HL-60 (cell line): Measurements from ENCODE around the gene MXRA7.
A peak's percentile ranks its signal among the peaks of the same experiment; 100 is the strongest.

ENCODE experiments used
- DNase-seq, 2 experiments: peaks; one replicate each; pipeline ENCODE4 v3.0.0-alpha.2; 2010 to 2020; ENCODE audit warnings: low read depth in 1 of 2, low spot score in 1 of 2
- H3K27ac ChIP-seq: fragments of 250-450 bp; sonication (Bioruptor Pico); replicated peaks from 2 replicates; pipeline ENCODE4 v1.5.1; 2020; ENCODE audit warnings: mild to moderate bottlenecking, moderate library complexity
- H3K27me3 ChIP-seq: fragments of 250-450 bp; sonication (Bioruptor Pico); 2 replicates; pipeline ENCODE4 v1.5.1; 2021; ENCODE audit warnings: mild to moderate bottlenecking, moderate library complexity; ENCODE audit not compliant: insufficient read depth, poor library complexity, severe bottlenecking
- H3K4me3 ChIP-seq: replicated peaks from 2 replicates; pipeline ENCODE4 v1.5.1; 2011; ENCODE audit warnings: mild to moderate bottlenecking, control low read depth, low read length; ENCODE audit not compliant: insufficient read depth
- GABPA ChIP-seq: IDR thresholded peaks from 2 replicates; pipeline ENCODE4 v1.6.1; 2012; ENCODE audit warnings: low read depth
- POLR2AphosphoS5 ChIP-seq: IDR thresholded peaks from 2 replicates; pipeline ENCODE4 v1.6.1; 2012; ENCODE audit warnings: low read depth
- SPI1 ChIP-seq: IDR thresholded peaks from 2 replicates; pipeline ENCODE4 v1.6.1; 2012; ENCODE audit warnings: low read depth, mild to moderate bottlenecking, borderline replicate concordance
- TF ChIP-seq, protein P1 (sequence below): IDR thresholded peaks from one replicate; pipeline ENCODE4 v1.5.1; 2011; ENCODE audit warnings: low read length, control low read depth, inconsistent platforms; ENCODE audit not compliant: insufficient read depth
- TF ChIP-seq, protein P2 (sequence below): IDR thresholded peaks from 2 replicates; pipeline ENCODE4 v1.6.1; 2012; ENCODE audit warnings: low read depth; ENCODE audit not compliant: insufficient replicate concordance

Gene MXRA7

DNA sequence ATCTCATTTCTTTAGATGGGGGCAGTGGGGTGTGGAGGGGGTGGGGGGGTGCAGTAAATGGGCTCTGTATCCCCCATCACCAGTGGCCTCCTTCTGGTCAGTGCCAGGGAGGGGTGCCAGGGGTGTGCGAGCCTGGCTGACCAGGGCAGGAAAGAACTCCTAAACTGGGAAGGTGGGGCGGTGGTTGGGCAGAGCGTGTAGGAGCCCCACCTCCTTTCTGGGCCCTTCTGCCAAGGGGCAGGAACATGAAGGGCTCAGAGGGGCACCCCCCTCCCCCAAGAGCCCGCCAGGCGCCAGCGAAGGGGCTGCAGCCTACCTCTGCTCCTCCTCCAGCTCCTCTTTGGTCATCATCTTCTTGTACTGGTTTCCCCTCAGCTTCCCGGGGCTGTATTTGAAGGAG is 26.0 kb downstream of the MXRA7 start:
- no peak for TF ChIP-seq SPI1
- TF ChIP-seq POLR2AphosphoS5, result no peak
- TF ChIP-seq GABPA, result no peak

DNA sequence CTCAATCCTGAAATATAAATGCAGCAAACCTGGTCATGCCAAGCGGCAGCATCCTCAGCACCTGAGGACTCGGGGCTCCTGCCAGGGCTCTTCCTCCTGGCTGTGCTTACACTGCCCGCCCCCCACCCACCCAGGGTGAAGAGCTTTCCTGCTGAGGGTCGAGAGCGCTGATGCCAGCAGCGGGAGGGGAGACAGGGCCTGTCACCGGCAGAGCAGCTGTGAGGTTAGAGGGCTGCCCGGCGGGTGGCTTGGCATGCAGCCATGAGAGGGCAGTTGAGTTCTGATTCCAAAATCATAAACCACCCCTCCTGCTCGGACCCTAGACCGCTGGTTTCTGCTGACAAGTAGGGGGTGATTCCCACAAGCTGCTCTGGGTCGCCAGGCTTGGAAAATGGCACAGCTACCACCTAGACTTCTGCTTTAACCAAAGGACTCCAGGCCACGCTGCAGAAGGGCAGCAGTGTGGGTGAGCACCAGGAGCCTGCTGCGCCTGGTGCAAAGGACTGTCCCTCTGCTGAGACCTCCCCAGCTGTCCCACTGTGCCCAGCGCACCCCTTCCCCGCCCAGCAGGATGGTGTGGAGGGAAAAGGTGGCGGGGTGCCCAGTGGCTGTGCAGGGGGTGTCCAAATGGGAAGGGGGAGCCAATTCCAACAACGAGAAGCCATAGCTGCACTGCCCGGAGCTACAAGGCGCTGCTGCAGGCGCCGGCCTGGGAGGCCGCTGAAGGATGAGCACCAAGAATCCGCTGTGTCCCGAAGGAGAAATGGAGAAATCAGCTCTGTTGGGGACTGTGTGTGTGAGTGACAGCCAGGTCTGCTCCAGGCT is 26.6 kb downstream of the MXRA7 start:
- Histone ChIP-seq H3K27ac (no peak overlapping the region), H3K4me3 (no peak overlapping the region), H3K27me3 (no peaks in the 10 kb centered on the region)
- DNase-seq, result no peak
- TF ChIP-seq GABPA, result no peak
- TF ChIP-seq, protein P1, sequence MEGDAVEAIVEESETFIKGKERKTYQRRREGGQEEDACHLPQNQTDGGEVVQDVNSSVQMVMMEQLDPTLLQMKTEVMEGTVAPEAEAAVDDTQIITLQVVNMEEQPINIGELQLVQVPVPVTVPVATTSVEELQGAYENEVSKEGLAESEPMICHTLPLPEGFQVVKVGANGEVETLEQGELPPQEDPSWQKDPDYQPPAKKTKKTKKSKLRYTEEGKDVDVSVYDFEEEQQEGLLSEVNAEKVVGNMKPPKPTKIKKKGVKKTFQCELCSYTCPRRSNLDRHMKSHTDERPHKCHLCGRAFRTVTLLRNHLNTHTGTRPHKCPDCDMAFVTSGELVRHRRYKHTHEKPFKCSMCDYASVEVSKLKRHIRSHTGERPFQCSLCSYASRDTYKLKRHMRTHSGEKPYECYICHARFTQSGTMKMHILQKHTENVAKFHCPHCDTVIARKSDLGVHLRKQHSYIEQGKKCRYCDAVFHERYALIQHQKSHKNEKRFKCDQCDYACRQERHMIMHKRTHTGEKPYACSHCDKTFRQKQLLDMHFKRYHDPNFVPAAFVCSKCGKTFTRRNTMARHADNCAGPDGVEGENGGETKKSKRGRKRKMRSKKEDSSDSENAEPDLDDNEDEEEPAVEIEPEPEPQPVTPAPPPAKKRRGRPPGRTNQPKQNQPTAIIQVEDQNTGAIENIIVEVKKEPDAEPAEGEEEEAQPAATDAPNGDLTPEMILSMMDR, result no peak
- no peak for TF ChIP-seq SPI1
- TF ChIP-seq POLR2AphosphoS5, result no peak
- TF ChIP-seq, protein P2, sequence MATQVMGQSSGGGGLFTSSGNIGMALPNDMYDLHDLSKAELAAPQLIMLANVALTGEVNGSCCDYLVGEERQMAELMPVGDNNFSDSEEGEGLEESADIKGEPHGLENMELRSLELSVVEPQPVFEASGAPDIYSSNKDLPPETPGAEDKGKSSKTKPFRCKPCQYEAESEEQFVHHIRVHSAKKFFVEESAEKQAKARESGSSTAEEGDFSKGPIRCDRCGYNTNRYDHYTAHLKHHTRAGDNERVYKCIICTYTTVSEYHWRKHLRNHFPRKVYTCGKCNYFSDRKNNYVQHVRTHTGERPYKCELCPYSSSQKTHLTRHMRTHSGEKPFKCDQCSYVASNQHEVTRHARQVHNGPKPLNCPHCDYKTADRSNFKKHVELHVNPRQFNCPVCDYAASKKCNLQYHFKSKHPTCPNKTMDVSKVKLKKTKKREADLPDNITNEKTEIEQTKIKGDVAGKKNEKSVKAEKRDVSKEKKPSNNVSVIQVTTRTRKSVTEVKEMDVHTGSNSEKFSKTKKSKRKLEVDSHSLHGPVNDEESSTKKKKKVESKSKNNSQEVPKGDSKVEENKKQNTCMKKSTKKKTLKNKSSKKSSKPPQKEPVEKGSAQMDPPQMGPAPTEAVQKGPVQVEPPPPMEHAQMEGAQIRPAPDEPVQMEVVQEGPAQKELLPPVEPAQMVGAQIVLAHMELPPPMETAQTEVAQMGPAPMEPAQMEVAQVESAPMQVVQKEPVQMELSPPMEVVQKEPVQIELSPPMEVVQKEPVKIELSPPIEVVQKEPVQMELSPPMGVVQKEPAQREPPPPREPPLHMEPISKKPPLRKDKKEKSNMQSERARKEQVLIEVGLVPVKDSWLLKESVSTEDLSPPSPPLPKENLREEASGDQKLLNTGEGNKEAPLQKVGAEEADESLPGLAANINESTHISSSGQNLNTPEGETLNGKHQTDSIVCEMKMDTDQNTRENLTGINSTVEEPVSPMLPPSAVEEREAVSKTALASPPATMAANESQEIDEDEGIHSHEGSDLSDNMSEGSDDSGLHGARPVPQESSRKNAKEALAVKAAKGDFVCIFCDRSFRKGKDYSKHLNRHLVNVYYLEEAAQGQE, result no peak

More for the DNA sequence above, 26.0 kb downstream of the MXRA7 start:
- no peak for DNase-seq
- Histone ChIP-seq H3K27ac (no peak overlapping the region), H3K4me3 (no peak overlapping the region), H3K27me3 (no peaks in the 10 kb centered on the region)

DNA sequence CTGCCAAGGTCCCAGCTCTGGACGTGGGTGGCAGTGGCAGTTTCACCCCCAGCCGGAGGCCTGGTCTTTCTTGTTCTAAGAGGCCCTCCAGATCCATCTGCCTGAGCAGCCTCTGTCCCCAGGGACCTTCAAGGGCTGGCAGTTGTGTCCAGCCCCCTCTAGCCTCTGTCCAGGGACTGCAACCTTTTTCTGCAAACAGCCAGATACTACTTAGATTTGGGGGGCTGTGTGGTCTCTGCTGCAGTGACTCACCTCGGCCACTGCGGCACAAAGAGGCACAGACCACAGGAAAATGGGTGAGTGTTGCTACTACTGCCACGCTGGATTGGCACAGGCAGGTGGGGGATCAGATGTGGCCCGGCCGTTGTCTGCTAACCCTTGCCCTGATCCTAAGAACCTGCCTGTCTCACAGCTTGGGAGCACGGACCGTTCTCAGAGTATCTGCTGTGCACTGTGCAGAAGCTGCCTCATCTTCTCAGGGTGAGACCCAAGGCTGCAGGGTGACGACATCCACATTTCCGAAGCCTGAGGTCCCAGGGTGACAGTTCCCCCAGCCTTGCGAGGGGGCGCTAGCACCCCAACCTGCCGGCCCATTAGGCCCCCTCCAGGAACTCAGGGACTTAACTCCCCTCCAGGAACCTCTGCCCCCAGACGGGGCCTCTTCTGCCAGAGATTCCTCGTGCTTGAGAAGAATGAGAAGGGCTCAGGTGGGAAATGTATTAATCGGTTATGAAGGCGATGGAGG is 27.6 kb downstream of the MXRA7 start:
- no peak overlapping the region for H3K4me3 ChIP-seq
- DNase-seq, result no peak
- H3K27ac ChIP-seq, result no peak overlapping the region
- no peaks in the 10 kb centered on the region for H3K27me3 ChIP-seq
- TF ChIP-seq, protein P2, result no peak
- TF ChIP-seq, protein P1, result peak; percentile 9

DNA sequence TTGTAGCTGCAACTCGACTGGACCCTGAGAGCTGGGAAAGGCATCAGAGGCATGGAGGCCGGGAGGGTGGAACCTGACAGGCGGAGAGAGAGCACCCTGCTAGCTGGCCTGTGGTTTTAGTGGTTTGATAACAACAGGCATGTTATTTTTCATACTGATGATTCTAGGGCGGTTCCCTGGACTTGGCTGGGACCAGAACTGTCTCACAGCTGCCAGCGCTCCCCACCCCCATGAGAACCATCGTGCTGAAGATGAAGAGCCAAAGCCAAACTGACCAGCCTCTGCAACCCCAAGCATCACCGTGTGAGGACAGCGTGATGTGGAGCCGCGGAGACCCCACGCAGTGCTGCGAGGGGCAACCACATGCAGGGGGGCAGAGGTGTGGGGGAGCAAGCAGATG is 28.5 kb downstream of the MXRA7 start:
- Histone ChIP-seq H3K27ac (no peak overlapping the region), H3K27me3 (no peaks in the 10 kb centered on the region), H3K4me3 (no peak overlapping the region)
- TF ChIP-seq, protein P2, result no peak
- no peak for TF ChIP-seq GABPA
- TF ChIP-seq POLR2AphosphoS5, result no peak
- no peak for TF ChIP-seq SPI1
- TF ChIP-seq, protein P1, result no peak
- DNase-seq, result no peak
